Measurements from ENCODE around the gene EMD. TPM values are rescaled to one million over a fixed set of nuclear protein-coding genes. Genes with fewer than 3 reads are reported as not detected.
A peak's percentile ranks its signal among the peaks of the same experiment; 100 is the strongest.

EMD gene
- 10 to 100 TPM; 61.1 to 78.2 (median 66.5) TPM for total RNA-seq
- 100 to 1,000 TPM in 1 of 3 donors, 10 to 100 TPM in 2; 91.6 to 101 (median 94.9) TPM for polyA plus RNA-seq
- long read RNA-seq, donor 1, transcript EMD-202 (6 exons, 1,379 nt): major isoform, 21 of 24 reads
- long read RNA-seq, donor 1, partial matches to known transcripts: 0 of 24 reads
- long read RNA-seq, donor 1, other reads (novel, unspliced or antisense): 3 of 24 reads
- long read RNA-seq, donor 2, transcript EMD-202 (6 exons, 1,379 nt): major isoform, 21 of 26 reads
- long read RNA-seq, donor 2, partial matches to known transcripts: 0 of 26 reads
- long read RNA-seq, donor 2, other reads (novel, unspliced or antisense): 3 of 26 reads

GRCh38 chrX:154378799-154379568 lies at the start of gene EMD:
TSS of gene EMD (plus strand) at chrX:154379295. CDS start at chrX:154379485, 190 bp downstream.
- DNase-seq: peak; percentile 98
- H3K27ac ChIP-seq: peak within 1 kb of the TSS; percentile 95
- no peaks in the 10 kb centered on the region for H3K27me3 ChIP-seq (ENCODE audit: insufficient read depth in 3 of 3, low read length in 2 of 3)
- ATAC-seq: peak; percentile 87 to 90 (median 88)
- H3K9me3 ChIP-seq: no peaks in the 10 kb centered on the region
- TF ChIP-seq CTCF (IDR thresholded peaks at IDR 0.05): peak; percentile 9
- intact Hi-C loops (cut with DNase I): no loop called here
- peaks cover 0 to 5% of the 10 kb centered on the region in 2 donors for H3K36me3 ChIP-seq (ENCODE audit: insufficient read depth in 1 of 2, low read depth in 1 of 2)
- H3K4me3 ChIP-seq: peak within 1 kb of the TSS; percentile 76
- 0 to 42% (median 0%) methylated on average over 50 to 102 of the region's 103 CpGs for WGBS, 3 donors
- peaks cover 3% of the 10 kb centered on the region for H3K4me1 ChIP-seq

- 88 to 94% (median 93%) methylated on average over 23 to 29 of the region's 29 CpGs for WGBS, 3 donors
- DNase-seq (no peak), ATAC-seq (no peak)
- intact Hi-C loops (cut with DNase I): no loop called here
- Histone ChIP-seq H3K4me3 (no peak overlapping the region), H3K36me3 (ENCODE audit: insufficient read depth in 1 of 2, low read depth in 1 of 2) (no peaks in the 10 kb centered on the region), H3K4me1 (no peaks in the 10 kb centered on the region), H3K9me3 (no peaks in the 10 kb centered on the region), H3K27me3 (ENCODE audit: insufficient read depth in 3 of 3, low read length in 2 of 3) (no peaks in the 10 kb centered on the region), H3K27ac (no peak overlapping the region)
- TF ChIP-seq CTCF (IDR thresholded peaks at IDR 0.05): no peak
Measured at GRCh38 chrX:154332561-154332960, 46.5 kb upstream of the EMD start.

- DNase-seq: no peak
- H3K27ac ChIP-seq: no peak overlapping the region
- 90 to 98% (median 91%) methylated on average over 9 of the region's 9 CpGs for WGBS, 3 donors
- no peak overlapping the region for H3K4me3 ChIP-seq
- H3K4me1 ChIP-seq: no peaks in the 10 kb centered on the region
- no peaks in the 10 kb centered on the region for H3K36me3 ChIP-seq (ENCODE audit: insufficient read depth in 1 of 2, low read depth in 1 of 2)
- no peak for ATAC-seq
- intact Hi-C loops (cut with DNase I): no loop called here
- no peaks in the 10 kb centered on the region for H3K27me3 ChIP-seq (ENCODE audit: insufficient read depth in 3 of 3, low read length in 2 of 3)
- H3K9me3 ChIP-seq: no peaks in the 10 kb centered on the region
- TF ChIP-seq CTCF (IDR thresholded peaks at IDR 0.05): no peak
Measured at GRCh38 chrX:154333116-154333515, 46.0 kb upstream of the EMD start.

GRCh38 chrX:154333837-154334271 lies 45.2 kb upstream of the EMD start:
- no peaks in the 10 kb centered on the region for H3K9me3 ChIP-seq
- H3K36me3 ChIP-seq (ENCODE audit: insufficient read depth in 1 of 2, low read depth in 1 of 2): no peaks in the 10 kb centered on the region
- TF ChIP-seq CTCF (IDR thresholded peaks at IDR 0.05): no peak
- no peak overlapping the region for H3K27ac ChIP-seq
- ATAC-seq (no peak), DNase-seq (peak in 1 of 2 donors; percentile 3)
- no peaks in the 10 kb centered on the region for H3K27me3 ChIP-seq (ENCODE audit: insufficient read depth in 3 of 3, low read length in 2 of 3)
- intact Hi-C loops (cut with DNase I): no loop called here
- WGBS, 3 donors: 70 to 80% (median 73%) methylated on average over 4 to 6 of the region's 6 CpGs
- no peaks in the 10 kb centered on the region for H3K4me1 ChIP-seq
- H3K4me3 ChIP-seq: no peak overlapping the region
